Urothelium cell line (cell line): ENCODE data around the gene NOTUM.
"Not testable (repeated sequence)": the region's sequence is repeated elsewhere in the genome, so short reads cannot be mapped to it uniquely, and the experiment has no call there.

Source experiments
- DNase-seq: peaks from one replicate; pipeline ENCODE4 v3.0.0; 2011; ENCODE audit warnings: low spot score, mixed read lengths
- FAIRE-seq: peaks from 2 replicates; lab custom pipeline; 2011; peaks lifted over from hg19 to GRCh38; lab: Jason Lieb, UNC

The NOTUM gene

DNA sequence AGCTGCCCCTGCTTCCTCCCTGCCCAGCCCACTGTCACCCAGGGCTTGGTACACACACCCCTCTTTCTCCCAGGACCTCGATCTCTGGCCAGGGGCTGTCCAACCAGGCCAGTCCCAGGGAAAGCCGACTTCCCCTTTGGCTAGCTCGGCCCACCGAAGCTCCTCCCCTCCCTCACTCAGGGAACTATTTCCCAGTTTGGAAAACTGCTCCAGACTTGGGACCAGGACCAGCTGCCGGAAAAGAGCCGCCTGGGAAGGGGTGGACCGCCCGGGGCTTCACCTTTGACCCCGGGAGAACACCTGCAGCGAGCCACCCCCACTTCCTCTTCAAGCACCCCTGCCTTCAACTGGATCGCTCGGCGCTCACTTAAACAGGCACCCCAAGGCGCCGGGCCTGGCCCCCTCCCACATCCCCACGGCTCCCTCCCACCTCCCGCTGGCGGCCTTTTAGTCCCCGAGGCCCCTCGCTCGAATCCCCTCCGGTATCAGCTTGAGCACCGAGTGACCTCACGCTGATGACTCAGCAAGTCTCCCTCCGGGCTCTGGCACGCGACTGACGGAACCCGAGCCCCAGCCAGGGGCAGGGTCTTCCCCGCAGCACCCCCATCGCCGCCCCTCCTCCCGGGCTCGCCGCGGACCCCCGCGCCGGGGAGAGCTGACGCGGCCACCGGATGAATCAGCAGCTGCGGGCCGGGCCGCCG is 34.4 kb downstream of the NOTUM start:
- DNase-seq (peak; percentile 69), FAIRE-seq (peak; percentile 76)

DNA sequence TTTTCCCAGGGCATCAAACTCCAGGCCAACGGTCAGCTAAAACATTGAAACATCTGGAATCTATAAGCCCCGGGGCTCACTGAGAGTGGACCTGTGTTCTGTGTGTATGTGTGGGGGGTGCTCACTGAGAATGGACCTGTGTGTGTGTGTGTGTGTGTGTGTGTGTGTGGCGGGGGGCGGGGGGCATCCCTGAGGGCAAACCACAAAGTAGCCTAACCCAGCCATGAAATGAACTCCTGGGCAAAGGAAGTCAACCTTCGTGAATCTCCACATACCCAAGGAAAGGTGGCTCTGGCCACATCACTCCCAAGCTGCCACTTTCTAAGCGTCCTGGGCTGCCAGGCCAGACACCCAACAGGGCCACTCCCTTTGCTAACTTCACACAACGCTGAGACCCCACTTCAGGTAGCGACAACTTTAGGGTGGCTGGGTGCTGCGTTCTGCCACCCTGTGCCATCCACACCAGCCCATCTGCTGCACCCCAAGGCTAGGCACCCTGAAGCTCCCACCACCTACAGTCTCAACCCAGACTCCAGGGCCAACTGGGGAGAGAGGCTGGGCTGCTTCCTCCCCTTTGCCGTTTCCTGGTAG is 35.0 kb downstream of the NOTUM start:
- peak; percentile 79 for FAIRE-seq

DNA sequence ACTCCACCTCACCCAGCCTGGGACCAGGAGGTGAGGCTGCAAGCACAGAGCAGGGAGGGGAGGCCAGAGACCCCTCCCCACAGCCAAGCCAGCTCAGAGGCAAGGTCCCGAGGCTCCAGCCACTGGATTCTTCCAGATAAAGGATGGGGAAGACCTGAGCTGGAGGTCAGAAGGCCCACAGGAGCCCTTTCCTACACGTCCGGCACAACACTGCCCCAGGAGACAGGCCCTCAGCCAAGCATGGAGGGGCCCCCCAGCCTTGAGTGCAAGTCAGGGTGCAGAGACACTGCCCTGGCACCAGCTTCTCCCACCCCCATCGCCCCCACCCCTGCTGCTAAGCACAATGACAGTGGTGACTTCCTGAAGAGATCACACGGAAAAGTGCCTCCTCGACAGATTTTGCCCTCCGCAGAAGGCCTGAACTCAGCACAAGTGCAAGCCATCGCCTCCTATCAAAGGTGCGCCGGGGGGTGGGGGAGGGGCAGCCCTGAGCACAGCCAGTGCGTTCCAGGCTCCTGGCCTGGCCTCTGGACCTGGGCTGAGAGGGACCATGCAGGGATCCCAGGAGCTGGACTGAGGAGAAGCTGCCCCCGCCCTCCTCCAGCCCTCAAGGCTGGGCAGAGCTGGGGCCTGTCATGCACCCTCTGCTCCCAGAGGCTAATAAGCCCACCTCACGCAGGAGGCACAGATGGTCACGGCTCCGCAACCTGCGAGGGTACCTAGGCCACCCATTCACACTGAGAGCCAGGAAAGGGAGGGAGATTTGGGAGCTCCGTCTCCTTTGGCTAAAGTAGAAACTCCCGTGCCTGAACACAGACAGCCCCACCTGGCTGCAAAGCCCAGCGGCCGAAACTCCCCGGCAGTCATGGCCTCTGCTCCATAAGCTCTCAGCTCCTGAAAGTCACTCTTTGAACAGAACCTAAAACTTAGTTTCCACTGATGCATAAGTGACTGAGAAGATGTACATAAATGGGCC is 36.1 kb downstream of the NOTUM start:
- DNase-seq: no peak
- peak; percentile 55 for FAIRE-seq

More for the DNA sequence above, 35.0 kb downstream of the NOTUM start:
- DNase-seq: no peak

DNA sequence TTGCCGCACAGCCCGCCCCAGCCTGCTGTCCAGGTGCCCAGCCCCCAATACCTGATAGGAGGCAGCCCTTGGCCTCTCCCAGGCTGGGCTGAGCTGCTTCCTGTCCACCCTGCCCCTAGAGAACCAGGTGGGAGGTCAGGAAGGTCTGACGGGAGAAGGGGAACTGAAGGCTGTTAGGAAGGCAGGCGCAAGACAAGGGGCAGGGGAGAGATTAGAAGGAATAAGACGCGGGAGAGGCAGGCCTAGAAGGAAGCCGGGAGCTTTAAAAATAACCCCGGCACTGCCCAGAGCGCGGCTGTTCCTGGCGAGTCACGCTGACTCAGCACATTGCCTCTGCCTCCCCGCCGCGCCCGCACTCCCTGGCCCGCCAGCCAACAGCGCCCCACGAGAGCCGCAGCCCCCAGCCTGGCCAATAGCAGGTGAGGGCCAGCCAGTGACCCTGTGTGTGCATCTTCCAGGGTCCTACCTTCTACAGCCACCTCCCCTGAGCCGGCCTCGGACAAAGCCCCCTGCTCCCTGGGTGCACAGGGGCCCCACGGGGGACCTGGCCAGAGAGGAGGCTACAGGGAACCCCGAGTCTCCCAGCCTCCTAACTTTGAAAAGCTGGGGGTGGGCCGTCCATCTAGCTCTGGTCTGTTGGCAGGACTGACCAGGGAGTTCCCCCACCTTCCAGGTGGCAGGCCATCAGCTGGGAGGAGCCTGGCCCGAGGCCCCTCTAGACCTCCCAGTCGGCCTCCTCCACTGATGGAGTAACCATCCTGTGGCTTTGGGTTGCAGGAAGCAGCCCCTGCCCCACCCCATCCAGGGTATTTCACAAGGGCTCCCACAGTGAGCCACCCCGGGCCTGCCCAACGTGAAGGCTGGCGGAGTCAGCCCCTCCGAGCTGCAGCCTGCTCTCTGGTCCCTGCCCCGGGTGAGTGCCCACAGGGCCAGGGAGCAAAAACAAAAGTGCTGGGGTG is 37.4 kb downstream of the NOTUM start:
- peak; percentile 79 for DNase-seq
- peak; percentile 73 for FAIRE-seq

DNA sequence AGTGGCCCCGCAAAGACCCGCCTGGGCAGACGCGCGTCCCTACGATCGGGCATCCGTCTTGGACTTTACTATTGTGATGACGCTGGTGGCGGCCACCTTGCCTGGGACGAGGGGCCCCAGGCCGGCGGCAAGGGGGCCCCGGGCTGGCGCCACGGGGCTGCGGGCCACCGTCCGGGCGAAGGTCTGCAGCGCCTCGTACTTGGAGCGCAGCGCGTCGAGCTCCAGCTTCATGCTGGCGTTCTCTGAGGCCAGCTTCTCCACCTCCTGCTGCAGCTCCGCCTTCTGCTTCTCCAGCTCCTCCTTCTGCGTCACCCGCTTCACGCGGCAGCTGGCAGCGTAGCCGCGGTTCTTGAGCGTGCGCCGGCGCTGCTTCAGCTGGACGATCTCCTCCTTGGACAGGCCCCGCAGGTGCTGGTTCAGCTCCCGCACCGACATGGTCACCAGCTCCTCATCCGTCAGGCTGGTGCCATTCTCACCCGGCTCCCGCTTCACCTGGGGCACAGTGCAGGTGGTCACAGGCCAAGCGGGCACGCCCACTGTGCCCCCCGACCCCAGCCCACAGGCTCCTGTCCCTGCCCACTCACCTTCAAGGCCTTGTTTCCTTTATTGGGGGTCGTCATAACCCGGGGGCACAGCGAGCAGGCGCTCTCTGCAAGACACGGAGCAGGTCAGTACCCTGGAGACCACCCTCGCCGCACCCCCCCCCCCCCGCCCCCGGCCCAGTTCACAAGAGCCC is 38.3 kb downstream of the NOTUM start:
- no peak for DNase-seq
- peak; percentile 55 for FAIRE-seq

DNA sequence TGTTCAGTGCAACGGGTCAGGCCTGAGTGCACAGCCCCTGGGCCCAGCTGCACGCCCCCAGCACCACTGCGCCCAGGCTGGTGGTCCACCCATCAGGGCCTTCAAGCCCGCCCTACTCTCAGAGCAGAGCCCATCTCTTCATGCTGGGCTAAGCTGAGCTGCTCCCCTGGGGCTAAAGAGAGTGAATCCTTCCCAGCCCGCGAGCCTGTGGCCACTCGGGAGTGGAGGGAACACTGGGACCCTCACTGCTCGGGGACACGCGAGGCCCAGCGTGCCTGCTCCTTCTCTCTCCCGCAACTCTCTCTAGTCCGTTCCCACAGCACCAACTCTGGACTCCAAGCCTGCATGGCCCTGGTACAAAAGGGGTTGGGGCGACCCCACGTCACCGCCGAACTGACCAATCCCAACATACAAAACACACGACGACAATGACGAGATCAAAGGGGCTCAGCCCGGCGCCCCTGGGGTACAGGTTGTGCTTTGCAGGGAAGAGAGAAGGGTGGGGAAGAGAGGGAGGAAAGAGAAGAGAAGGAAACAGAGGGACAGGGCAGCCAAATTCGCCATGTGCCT is 38.9 kb downstream of the NOTUM start:
- DNase-seq (no peak), FAIRE-seq (no peak)

DNA sequence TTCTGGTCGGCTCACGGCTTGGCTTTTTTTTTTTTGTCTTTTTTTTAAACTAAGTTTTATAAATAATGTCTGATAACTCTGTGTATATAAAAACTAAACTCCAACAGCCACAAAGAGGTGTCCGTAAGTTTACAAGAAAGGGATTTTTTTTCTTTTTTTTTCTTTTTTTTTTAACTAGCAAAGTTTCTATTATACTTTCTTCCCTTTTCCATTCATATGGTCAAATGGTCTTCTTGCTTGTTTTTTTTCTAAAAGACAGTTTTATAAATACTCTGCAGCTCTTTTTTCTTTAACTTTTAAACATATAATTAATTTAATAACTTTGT is 39.5 kb downstream of the NOTUM start:
- no peak for DNase-seq
- FAIRE-seq: no peak

DNA sequence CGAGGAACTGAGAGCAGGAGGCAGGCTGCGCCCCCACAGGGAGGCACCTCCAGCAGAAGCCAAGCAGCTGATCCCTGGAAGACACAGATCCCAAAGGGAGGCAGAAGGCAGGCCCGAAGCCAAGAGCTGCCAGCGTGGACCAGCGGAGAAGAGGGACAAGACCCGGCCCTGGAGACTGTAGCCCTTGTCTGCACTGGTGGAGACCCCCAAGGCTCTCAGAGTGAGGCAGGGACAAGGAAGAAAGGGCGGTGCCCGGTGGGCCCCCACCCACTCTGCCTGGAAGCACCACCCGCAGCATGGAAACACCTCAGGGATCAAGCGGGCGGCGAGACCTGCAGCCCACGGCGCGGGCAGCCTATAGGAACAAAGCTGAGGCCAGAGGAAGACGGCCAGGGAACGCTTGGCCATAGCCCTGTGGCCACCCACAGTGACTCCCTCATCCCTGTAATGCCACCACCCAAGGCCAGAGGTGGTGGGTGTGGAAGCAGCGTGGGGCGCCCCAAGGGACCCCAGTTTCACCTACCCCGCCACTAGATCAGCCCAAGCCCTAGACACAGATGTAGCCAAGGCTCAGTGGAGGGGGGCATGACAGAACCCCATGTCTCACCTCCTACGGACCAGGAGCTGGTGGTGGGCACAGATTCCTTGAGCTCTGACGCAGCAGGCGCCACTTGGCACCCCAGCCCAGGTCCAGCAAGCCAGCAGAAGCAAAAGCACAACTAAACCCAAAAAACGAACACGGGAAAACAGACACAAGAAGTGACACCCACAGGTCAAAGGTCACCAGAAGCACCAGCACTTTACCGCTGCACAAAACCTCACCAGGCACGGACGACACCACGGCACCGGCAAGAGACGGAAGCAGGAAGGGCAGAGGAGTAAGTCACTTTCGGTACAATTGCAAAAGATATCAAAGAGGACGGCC is 40.1 kb downstream of the NOTUM start:
- DNase-seq: no peak
- no peak for FAIRE-seq

DNA sequence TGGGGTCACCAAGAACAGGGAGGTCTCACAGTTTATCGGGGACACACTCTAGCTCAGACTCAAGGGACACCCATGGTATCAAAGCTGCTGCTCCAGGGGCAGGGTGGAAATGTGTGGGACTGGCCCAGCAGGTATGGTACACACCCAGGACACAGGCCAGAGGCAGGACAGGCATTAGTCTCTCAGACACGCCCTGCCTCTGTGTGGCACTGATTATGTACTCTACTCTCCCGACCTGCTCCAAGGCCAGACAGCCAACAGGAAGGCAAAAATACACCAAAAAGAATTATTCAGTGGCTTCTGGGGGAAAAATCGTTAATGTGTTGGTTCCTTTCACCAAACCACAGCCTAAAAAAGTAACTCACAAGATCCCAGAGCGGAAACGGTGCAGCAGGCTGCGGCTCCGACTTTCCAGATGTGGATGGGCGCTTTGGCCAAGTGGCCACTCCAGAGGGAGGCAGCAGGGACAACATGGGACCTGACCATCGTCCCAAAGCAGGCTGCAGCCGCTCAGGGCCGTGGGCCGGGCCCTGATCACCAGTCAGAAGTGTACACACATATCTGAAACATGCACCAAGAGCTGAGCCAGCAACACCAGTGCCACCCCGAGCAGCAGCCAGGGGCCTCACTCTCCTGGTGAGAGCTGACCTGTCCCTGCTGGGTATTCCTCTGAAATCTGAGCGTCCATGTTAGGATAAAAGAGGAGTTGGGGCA is 42.0 kb downstream of the NOTUM start:
- FAIRE-seq: no peak
- no peak for DNase-seq

DNA sequence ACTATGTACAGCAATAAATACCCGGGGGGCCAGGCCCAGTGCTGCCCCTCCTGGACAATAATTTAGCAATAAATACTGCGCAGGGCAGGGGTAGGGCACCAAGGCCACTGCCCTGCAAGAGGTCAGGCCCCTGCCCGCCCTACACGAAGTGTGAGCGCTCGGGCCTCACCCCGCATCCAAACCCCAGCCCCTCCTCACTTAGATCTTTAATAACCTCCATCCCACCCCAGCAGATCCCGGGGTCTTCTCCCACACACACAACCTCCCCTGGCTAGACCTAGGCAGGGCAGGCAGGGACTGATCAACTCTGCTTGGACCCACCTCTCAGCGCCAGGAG is 42.7 kb downstream of the NOTUM start:
- FAIRE-seq: peak; percentile 30
- not testable (repeated sequence) for DNase-seq

DNA sequence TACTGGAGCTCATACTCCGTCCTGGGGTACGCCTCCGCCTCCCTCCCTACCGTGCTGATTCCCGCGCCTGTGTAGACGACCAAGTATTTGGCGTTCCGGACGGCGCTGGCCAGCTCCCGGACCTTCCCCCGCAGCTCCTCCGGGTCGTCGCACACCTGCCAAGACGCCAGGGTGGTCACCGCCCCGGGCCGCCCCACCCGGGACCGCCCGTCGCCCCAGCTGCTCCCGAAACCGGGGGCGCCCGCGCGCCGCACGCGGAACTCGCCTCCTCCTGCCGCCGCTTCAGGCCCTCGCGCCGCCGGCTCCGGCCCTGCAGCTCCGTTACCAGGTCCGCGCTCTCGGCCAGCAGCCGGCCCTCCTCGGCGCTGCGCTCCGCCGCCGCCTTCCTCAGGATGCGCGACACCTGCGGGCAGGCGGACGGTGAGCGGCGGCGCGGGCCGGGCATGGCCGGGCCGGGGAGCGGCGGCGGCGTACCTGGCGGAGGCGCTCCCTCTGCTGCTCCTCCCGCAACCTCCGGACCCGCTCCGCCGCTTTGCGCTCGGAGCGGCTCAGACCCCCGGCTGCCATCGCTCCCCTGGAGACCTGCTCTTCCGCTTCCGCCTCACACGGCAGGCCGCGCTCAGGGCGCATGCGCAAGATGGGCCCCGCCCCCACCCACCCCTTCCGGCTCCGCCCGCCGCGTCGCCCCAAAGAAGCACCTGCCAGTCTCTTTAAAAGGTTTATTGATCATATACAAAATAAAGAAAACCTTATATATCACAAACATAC is 43.2 kb downstream of the NOTUM start, which contains the start of gene SIRT7:
SIRT7 (minus strand) TSS at position 612 of the 768 bp plus-strand sequence; CDS start at position 567, 45 bp downstream.
- FAIRE-seq (peak; percentile 59), DNase-seq (peak; percentile 97)

DNA sequence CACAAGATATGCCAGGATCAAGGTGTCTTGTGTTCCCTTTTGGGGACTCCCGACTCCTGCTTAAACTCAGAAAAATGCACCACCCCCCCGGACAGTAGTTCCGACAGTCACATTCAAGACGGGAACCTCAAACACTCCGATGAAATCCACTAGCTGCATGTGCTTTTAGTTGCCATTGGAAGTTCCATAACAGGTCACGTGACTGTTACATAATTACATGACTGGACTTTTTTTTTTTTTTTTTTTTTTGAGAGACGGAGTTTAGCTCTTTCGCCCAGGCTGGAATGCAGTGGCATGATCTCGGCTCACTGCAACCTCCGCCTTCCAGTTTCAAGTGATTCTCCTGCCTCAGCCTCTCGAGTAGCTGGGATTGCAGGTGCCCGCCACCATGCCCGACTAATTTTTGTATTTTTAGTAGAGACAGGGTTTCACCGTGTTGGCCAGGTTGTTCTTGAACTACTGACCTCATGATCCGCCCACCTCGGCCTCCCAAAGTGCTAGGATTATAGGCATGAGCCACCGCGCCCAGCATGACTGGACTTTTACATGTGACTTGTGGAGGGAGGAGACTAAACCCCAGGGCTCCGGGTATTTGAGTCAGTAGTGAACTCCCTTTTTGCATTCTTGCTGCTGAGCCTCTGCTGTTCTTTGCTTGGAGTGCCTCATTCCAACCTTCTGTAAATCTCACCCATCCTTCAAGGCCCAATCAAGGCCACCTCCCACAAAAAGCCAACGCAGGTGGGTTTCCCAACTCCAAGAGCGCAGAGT is 44.6 kb downstream of the NOTUM start:
- FAIRE-seq: no peak
- no peak for DNase-seq

DNA sequence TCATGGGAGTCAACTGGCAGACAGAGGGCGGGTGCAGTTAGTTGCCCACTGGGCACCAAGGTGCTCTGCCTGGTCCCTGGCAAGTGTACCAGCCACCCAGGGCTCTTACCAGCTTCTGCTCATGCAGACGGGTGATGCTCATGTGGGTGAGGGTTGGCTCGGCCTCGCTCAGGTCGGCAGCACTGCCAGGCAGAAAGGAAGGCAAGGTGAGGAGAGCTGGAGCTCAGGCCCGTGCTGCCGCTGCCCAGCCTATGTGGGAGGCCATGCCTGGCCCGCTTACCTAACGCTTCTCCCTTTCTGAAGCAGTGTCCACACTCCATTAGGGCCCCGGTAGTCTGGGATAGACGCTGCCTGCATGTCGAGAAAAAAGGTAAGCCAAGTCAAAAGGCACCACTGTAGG is 45.7 kb downstream of the NOTUM start:
- FAIRE-seq: no peak
- DNase-seq: no peak

DNA sequence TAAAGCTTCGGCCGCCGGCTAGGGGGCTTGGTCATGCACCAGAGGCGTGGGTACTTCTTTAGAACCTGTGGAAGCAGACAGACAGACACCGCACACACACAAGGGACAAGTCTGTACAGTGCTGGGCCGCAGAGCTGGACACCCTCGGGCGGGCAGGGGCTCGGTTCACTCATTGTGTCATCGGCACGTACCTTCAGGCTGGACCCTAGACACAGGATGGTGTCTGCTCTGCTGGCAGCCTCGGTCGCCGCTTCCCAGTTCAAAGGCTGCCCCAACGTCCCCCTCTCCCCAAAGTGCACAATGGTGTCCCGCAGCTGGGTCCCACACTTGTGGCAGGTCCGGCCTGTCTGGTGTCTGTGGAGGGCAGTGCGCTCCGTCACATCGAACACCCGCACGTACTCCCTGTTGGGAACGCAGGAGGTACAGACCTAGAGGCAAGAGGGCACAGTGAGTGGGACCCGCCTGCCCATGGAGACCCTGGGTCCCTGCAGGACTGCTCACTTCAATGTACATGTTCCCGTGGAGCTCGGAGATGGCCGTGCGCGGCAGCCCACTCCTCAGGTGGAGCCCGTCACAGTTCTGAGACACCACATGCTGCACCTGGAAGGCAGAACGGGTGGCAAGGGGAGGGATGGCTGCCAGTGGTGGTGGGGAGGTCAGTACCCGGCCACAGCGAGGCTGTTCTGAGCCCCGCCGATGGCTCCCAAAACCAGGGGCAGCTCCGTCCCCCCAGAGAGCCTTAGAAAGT is 46.7 kb downstream of the NOTUM start:
- DNase-seq (no peak), FAIRE-seq (no peak)

DNA sequence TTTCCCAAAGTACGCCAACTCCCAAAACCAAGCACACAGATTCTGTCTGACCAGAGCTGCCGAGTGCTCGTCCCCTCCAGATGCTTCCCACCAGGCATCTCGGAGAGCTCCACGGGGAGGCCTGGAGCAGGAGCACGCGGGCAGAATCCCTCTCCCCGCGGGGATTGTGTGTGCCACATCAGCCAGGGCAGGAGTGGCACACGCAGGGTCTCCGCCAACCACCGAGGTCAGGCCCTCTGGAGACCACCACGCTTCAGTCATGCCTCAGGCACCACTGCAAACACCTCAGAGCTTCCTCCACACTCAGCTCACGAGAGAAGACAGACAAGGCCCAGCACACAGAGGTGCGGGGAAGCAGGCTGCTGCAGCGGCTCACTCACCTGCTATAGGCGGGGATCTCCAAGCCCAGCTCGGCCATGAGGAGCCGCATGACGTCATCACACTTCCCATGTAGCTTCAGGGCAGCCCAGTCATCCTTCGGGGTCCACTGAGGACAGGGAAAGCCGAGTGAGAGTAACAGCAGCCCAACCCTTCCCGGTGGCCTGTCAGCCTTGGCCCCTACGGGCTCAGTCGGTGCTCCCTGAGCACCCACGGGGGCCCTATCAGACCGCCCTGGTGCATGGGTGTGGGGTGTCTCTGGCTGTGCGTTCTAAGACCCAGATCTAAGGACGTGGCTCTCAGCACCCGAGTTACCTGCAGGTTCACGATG is 47.4 kb downstream of the NOTUM start:
- no peak for DNase-seq
- FAIRE-seq: no peak
